C4-2B (cell line): ENCODE measurements around the gene RASGRF2.

Experiments used
- ZFX ChIP-seq: fragments of 450-650 bp; IDR thresholded peaks from 2 replicates; pipeline ENCODE4 v1.6.1; 2017
- TF ChIP-seq, protein P1 (sequence below): fragments of 450-650 bp; conservative IDR thresholded peaks from 2 replicates; pipeline ENCODE4 v1.5.1; 2017; ENCODE audit warnings: mild to moderate bottlenecking

DNA sequence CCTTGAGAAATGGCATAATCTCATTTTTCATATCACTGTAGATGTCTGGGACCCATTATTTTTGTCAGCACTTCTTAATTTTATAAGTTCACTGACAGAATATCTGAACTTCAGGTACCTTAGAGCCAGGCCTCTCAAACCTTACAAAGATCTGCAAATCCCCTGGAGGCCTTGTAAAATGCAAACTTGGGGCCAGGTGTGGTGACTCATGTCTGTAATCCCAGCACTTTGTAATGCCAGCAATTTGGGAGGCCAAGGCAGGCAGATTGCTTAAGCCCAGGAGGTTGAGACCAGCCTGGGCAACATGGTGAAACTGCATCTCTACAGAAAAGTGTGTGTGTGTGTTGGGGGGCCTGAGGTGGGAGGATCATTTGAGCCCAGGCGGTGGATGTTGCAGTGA, 30.8 kb downstream of the RASGRF2 start:
- TF ChIP-seq, protein P1, sequence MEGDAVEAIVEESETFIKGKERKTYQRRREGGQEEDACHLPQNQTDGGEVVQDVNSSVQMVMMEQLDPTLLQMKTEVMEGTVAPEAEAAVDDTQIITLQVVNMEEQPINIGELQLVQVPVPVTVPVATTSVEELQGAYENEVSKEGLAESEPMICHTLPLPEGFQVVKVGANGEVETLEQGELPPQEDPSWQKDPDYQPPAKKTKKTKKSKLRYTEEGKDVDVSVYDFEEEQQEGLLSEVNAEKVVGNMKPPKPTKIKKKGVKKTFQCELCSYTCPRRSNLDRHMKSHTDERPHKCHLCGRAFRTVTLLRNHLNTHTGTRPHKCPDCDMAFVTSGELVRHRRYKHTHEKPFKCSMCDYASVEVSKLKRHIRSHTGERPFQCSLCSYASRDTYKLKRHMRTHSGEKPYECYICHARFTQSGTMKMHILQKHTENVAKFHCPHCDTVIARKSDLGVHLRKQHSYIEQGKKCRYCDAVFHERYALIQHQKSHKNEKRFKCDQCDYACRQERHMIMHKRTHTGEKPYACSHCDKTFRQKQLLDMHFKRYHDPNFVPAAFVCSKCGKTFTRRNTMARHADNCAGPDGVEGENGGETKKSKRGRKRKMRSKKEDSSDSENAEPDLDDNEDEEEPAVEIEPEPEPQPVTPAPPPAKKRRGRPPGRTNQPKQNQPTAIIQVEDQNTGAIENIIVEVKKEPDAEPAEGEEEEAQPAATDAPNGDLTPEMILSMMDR: no peak
- no peak for TF ChIP-seq ZFX
